B cell (primary cell): ENCODE data around the gene MRPL10. TPM values are rescaled to one million over a fixed set of nuclear protein-coding genes. Genes with fewer than 3 reads are reported as not detected.

Experiments used
- ATAC-seq: fragments of 200-7000 bp; cut with Tn5 transposase; one replicate; pipeline ENCODE4 v1.10.0; 2021; ENCODE audit warnings: low read depth, mild to moderate bottlenecking, moderate number of reproducible peaks, moderate library complexity
- CTCF ChIA-PET: fragments of 350-600 bp; sonication (Branson Sonifier 250); formaldehyde crosslinking; loops from one replicate; lab custom pipeline; 2021; ENCODE audit warnings: antibody characterized with exemption, inconsistent platforms; lab: Charles Lee
- POLR2A ChIA-PET: fragments of 350-600 bp; sonication (Branson Sonifier 250); formaldehyde crosslinking; loops from one replicate; lab custom pipeline; 2021; ENCODE audit warnings: antibody characterized with exemption; lab: Charles Lee
- DNase-seq: peaks from one replicate; pipeline ENCODE4 v3.0.0; 2013
- H2AFZ ChIP-seq: 2 replicates; pipeline ENCODE4 v1.6.1; 2012; ENCODE audit warnings: mild to moderate bottlenecking, low read depth, low read length; ENCODE audit not compliant: insufficient read depth, poor library complexity, severe bottlenecking
- H3K27ac ChIP-seq, 2 donors: 1 replicate in 1 of 2; 2 replicates in 1 of 2; pipeline ENCODE4 v1.5.1; 2012 to 2013; ENCODE audit warnings: low read length in 2 of 2, mild to moderate bottlenecking in 2 of 2, moderate library complexity in 1 of 2
- H3K27me3 ChIP-seq, 4 experiments: fragments of 200-600 bp in 1 of 4; sonication (generic) in 1 of 4; replicated peaks in 1 of 4; 1 replicate in 2 of 4; 2 replicates in 2 of 4; pipeline versions ENCODE4 v1.6.1 to v1.7.0; 2013 to 2016; ENCODE audit warnings: low read length in 3 of 4, mild to moderate bottlenecking in 2 of 4, mixed read lengths in 1 of 4, moderate library complexity in 1 of 4; ENCODE audit not compliant: insufficient read depth in 4 of 4, control insufficient read depth in 3 of 4; ENCODE audit errors: control extremely low read depth in 1 of 4
- H3K36me3 ChIP-seq, 2 experiments: replicated peaks in 1 of 2; 1 replicate in 1 of 2; 2 replicates in 1 of 2; pipeline versions ENCODE4 v1.6.1 to v1.7.1; 2013; ENCODE audit warnings: low read length in 1 of 2; ENCODE audit not compliant: insufficient read depth in 2 of 2, control insufficient read depth in 1 of 2; ENCODE audit errors: control extremely low read depth in 1 of 2, extremely low read depth in 1 of 2
- H3K4me1 ChIP-seq, 2 donors: fragments of 200-600 bp in 1 of 2; sonication (generic) in 1 of 2; 1 replicate in 1 of 2; 2 replicates in 1 of 2; pipeline versions ENCODE4 v1.5.1 to v1.6.1; 2013 to 2017; ENCODE audit warnings: low read length in 2 of 2; ENCODE audit not compliant: control insufficient read depth in 2 of 2, insufficient read depth in 2 of 2
- H3K4me2 ChIP-seq: replicated peaks from 2 replicates; pipeline ENCODE3; 2012; ENCODE audit warnings: mild to moderate bottlenecking, low read depth, low read length; ENCODE audit not compliant: poor library complexity, severe bottlenecking
- H3K4me3 ChIP-seq, 5 experiments: fragments of 200-600 bp in 1 of 5; sonication (generic) in 1 of 5; 1 replicate in 3 of 5; 2 replicates in 2 of 5; pipeline versions ENCODE4 v1.5.1 to v1.7.0; 2011 to 2016; ENCODE audit warnings: low read length in 4 of 5, mild to moderate bottlenecking in 4 of 5, low read depth in 2 of 5, control low read depth in 1 of 5, moderate library complexity in 1 of 5; ENCODE audit not compliant: insufficient read depth in 1 of 5; ENCODE audit errors: control extremely low read depth in 1 of 5, extremely low read depth in 1 of 5
- H3K79me2 ChIP-seq: fragments of 200-600 bp; sonication (generic); one replicate; pipeline ENCODE4 v1.6.0; 2016; ENCODE audit warnings: low read length; ENCODE audit not compliant: control insufficient read depth, insufficient read depth
- H3K9ac ChIP-seq: fragments of 200-600 bp; sonication (generic); 2 replicates; pipeline ENCODE4 v1.6.1; 2017; ENCODE audit warnings: mild to moderate bottlenecking, low read length, moderate library complexity
- H3K9me3 ChIP-seq, 3 donors: one replicate each; pipeline versions ENCODE4 v1.6.1 to v1.7.1; 2013; ENCODE audit warnings: low read length in 2 of 3; ENCODE audit not compliant: control insufficient read depth in 2 of 3, insufficient read depth in 1 of 3; ENCODE audit errors: control extremely low read depth in 1 of 3
- H4K20me1 ChIP-seq: 2 replicates; pipeline ENCODE4 v1.6.0; 2012; ENCODE audit warnings: mild to moderate bottlenecking, low read length; ENCODE audit not compliant: insufficient read depth, control insufficient read depth, poor library complexity, severe bottlenecking
- H3K27ac Mint-ChIP-seq: one replicate; pipeline ENCODE4 v1.8.0; 2021; ENCODE audit warnings: mixed read lengths
- H3K27me3 Mint-ChIP-seq: one replicate; pipeline ENCODE4 v1.8.0; 2021; ENCODE audit warnings: mixed read lengths
- H3K4me1 Mint-ChIP-seq: one replicate; pipeline ENCODE4 v1.8.0; 2021; ENCODE audit warnings: mixed read lengths
- H3K4me3 Mint-ChIP-seq: one replicate; pipeline ENCODE4 v1.8.0; 2021; ENCODE audit warnings: mixed read lengths
- H3K9me3 Mint-ChIP-seq: one replicate; pipeline ENCODE4 v1.8.0; 2022; ENCODE audit warnings: mixed read lengths; ENCODE audit not compliant: insufficient read depth
- CTCF ChIP-seq: fragments of 200-600 bp; IDR thresholded peaks from one replicate; pipeline ENCODE4 v1.8.0; 2022; ENCODE audit warnings: antibody characterized with exemption, mild to moderate bottlenecking
- EZH2 ChIP-seq: IDR thresholded peaks from 2 replicates; pipeline ENCODE4 v1.6.1; 2012; ENCODE audit warnings: borderline replicate concordance, low read depth, mild to moderate bottlenecking, moderate library complexity, low read length; ENCODE audit not compliant: insufficient read depth, poor library complexity, severe bottlenecking
- WGBS: methylation state at CpG from one replicate; pipeline ENCODE4 v1.1.5; 2013; ENCODE audit warnings: missing lambda C conversion rate; ENCODE audit not compliant: insufficient coverage; 5-methylcytosine and 5-hydroxymethylcytosine counted together
- intact Hi-C: fragments of 100-400 bp; cut with micrococcal nuclease; formaldehyde crosslinking; loops from one replicate; pipeline ENCODE4 v1.10.0; 2022
- polyA plus RNA-seq: library from polyadenylated mRNA; depleted of rRNA; stranded (reverse); fragments of >200 nt; gene quantifications from 2 replicates; pipeline ENCODE4 v1.2.3, GENCODE V29; 2012
- total RNA-seq, 2 donors: library from RNA; stranded (reverse); fragments of 120-200 nt in 1 of 2; gene quantifications; 1 replicate in 1 of 2; 2 replicates in 1 of 2; pipeline versions ENCODE4 v1.2.3 to v1.2.4, GENCODE V29; 2013 to 2022

Gene MRPL10
- total and polyA plus RNA-seq, 2 donors (not counting 1 experiment from before 2014, with no cell fraction given) = 34.8 to 39.4 TPM

- Mint-ChIP-seq H3K27ac (no peak overlapping the region), H3K9me3 (no peaks in the 10 kb centered on the region), H3K4me3 (no peak overlapping the region), H3K27me3 (no peaks in the 10 kb centered on the region), H3K4me1 (peaks cover 1% of the 10 kb centered on the region)
- no peaks in the 10 kb centered on the region for H3K9me3 ChIP-seq
- H2AFZ ChIP-seq = no peak overlapping the region
- ATAC-seq (no peak), DNase-seq (no peak)
- WGBS = 89% methylated on average over 9 of the region's 9 CpGs
- intact Hi-C loops = loop anchor here (10.0 kb wide), 1 partner anchor 112 kb away; the partner anchor contains the start of gene TBKBP1
- CTCF ChIA-PET = interaction anchor here (0.6 kb wide), 1 partner anchor 91 kb away, joined by 3 read pairs; no protein-coding TSS in a partner anchor
- no peaks in the 10 kb centered on the region for H3K4me1 ChIP-seq
- H3K36me3 ChIP-seq = peaks cover 0 to 36% of the 10 kb centered on the region in 2 experiments
- H3K27ac ChIP-seq = no peak overlapping the region
- H3K4me3 ChIP-seq = no peak overlapping the region
- H3K9ac ChIP-seq = no peak overlapping the region
- no peaks in the 10 kb centered on the region for H4K20me1 ChIP-seq
- no peak overlapping the region for H3K4me2 ChIP-seq
- POLR2A ChIA-PET = no interaction called here
- no peaks in the 10 kb centered on the region for H3K79me2 ChIP-seq
- TF ChIP-seq EZH2 (no peak), CTCF (no peak)
- H3K27me3 ChIP-seq = peaks cover 0 to 4% (median 0%) of the 10 kb centered on the region in 4 experiments
These were observed 24.5 kb downstream of the MRPL10 start for GRCh38 chr17:47806913-47807255.

- ATAC-seq = no peak
- H3K4me2 ChIP-seq = no peak overlapping the region
- no peak overlapping the region for H2AFZ ChIP-seq
- no peak overlapping the region for H3K27ac ChIP-seq
- H3K9me3 Mint-ChIP-seq = no peaks in the 10 kb centered on the region
- H3K27ac Mint-ChIP-seq = no peak overlapping the region
- no peak for DNase-seq
- H3K79me2 ChIP-seq = no peaks in the 10 kb centered on the region
- H3K9me3 ChIP-seq = no peaks in the 10 kb centered on the region
- peaks cover 0 to 31% of the 10 kb centered on the region in 2 experiments for H3K36me3 ChIP-seq
- 82% methylated on average over 13 of the region's 16 CpGs for WGBS
- no peaks in the 10 kb centered on the region for H4K20me1 ChIP-seq
- intact Hi-C loops = loop anchor here (10.0 kb wide), 1 partner anchor 111 kb away; the partner anchor contains the start of gene TBKBP1
- no peaks in the 10 kb centered on the region for H3K27me3 Mint-ChIP-seq
- peaks cover 0 to 4% (median 0%) of the 10 kb centered on the region in 4 experiments for H3K27me3 ChIP-seq
- ChIA-PET POLR2A (no interaction called here), CTCF (no interaction called here)
- H3K9ac ChIP-seq = no peak overlapping the region
- H3K4me1 ChIP-seq = no peaks in the 10 kb centered on the region
- TF ChIP-seq EZH2 (no peak), CTCF (no peak)
- no peak overlapping the region for H3K4me3 ChIP-seq
- H3K4me1 Mint-ChIP-seq = peaks cover 1% of the 10 kb centered on the region
- no peak overlapping the region for H3K4me3 Mint-ChIP-seq
These were observed 25.1 kb downstream of the MRPL10 start for GRCh38 chr17:47806026-47806912.
